Measurements from ENCODE around the gene STAP2. TPM values are rescaled to one million over a fixed set of nuclear protein-coding genes. Genes with fewer than 3 reads are reported as not detected.

Gene STAP2
- total and polyA plus RNA-seq, 10 of the 15 experiments (the other 5 are each of a cell fraction or from before 2014, with no cell fraction given): 0.84 to 22.4 (median 15.2) TPM

DNA sequence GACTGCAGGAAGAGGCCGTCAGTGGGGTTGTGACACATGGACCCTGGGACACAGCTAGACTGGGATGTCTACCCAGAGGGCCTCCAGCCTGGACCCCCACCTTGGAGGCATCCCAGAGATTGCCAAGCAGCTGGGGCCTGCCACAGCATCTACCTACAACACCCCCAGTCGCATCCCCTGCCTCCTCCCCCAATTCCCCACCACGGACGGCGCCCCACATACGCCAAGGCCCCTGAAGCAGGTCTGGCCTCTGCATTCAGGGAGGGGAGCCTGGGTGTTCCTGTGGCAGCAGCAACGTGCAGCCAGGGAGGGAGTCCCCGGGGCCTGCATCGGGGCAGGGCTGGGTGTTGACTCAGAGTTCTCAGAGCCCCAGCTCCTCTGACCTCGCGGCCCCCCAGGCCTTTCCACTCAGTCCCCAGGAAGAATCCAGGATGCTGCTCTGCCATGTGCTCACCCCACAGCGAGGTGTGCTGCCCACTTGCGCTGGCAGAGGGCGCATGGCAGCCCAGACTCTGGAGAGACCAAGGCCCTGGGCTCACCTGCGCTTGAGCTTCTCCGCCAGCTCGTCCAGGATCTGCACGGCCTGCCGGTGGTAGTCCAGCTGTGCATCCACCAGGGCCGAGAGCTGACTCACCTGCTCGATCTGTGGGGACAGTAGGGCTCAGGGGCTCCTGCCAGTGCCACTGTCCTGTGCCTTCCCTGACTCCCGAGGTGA lies 24.4 kb upstream of the STAP2 start:
- Histone ChIP-seq H3K4me3 (no peak overlapping the region), H3K4me2 (ENCODE audit: control insufficient read depth, insufficient read depth) (no peak overlapping the region), H3K79me2 (ENCODE audit: control insufficient read depth, insufficient read depth, low read length) (peaks cover 4% of the 10 kb centered on the region), H3K9me3 (replicated peaks; ENCODE audit: control insufficient read depth, insufficient read depth, low read length) (no peaks in the 10 kb centered on the region), H4K20me1 (ENCODE audit: control insufficient read depth, insufficient read depth) (no peaks in the 10 kb centered on the region), H3K4me1 (ENCODE audit: control insufficient read depth, insufficient read depth, low read length) (peaks cover under 1% of the 10 kb centered on the region), H3K27me3 (replicated peaks in 1 of 2; ENCODE audit: control insufficient read depth in 2 of 2, insufficient read depth in 2 of 2, low read length in 1 of 2) (no peaks in the 10 kb centered on the region), H2AFZ (ENCODE audit: control insufficient read depth, low read depth, low read length) (no peak overlapping the region), H3K36me3 (ENCODE audit: control insufficient read depth in 2 of 2, insufficient read depth in 2 of 2, low read length in 1 of 2) (peaks cover 22 to 61% of the 10 kb centered on the region in 2 experiments; a peak in 3 of 4 replicates), H3K27ac (ENCODE audit: control insufficient read depth, insufficient read depth) (no peak overlapping the region), H3K9ac (ENCODE audit: control insufficient read depth, insufficient read depth, low read length) (no peak overlapping the region)
- intact Hi-C loops (cut with micrococcal nuclease; ENCODE audit: unreplicated experiment): no loop called here
- ATAC-seq (peak; percentile 31; the same call in 2 of the 3 replicates), FAIRE-seq (no peak), DNase-seq (ENCODE audit: low read depth, low spot score) (no peak)
- TF ChIP-seq, protein P1, sequence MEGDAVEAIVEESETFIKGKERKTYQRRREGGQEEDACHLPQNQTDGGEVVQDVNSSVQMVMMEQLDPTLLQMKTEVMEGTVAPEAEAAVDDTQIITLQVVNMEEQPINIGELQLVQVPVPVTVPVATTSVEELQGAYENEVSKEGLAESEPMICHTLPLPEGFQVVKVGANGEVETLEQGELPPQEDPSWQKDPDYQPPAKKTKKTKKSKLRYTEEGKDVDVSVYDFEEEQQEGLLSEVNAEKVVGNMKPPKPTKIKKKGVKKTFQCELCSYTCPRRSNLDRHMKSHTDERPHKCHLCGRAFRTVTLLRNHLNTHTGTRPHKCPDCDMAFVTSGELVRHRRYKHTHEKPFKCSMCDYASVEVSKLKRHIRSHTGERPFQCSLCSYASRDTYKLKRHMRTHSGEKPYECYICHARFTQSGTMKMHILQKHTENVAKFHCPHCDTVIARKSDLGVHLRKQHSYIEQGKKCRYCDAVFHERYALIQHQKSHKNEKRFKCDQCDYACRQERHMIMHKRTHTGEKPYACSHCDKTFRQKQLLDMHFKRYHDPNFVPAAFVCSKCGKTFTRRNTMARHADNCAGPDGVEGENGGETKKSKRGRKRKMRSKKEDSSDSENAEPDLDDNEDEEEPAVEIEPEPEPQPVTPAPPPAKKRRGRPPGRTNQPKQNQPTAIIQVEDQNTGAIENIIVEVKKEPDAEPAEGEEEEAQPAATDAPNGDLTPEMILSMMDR (IDR thresholded peaks at IDR 0.05 in 2 of 3, conservative IDR thresholded peaks at IDR 0.05 in 1 of 3; ENCODE audit: control insufficient read depth in 2 of 3, extremely low read depth in 1 of 3, insufficient read depth in 1 of 3, low read depth in 3 of 3, low read length in 3 of 3): peak; percentile 15 to 34 (median 24); a peak in 3 of 6 replicates
- TF ChIP-seq, protein P2, sequence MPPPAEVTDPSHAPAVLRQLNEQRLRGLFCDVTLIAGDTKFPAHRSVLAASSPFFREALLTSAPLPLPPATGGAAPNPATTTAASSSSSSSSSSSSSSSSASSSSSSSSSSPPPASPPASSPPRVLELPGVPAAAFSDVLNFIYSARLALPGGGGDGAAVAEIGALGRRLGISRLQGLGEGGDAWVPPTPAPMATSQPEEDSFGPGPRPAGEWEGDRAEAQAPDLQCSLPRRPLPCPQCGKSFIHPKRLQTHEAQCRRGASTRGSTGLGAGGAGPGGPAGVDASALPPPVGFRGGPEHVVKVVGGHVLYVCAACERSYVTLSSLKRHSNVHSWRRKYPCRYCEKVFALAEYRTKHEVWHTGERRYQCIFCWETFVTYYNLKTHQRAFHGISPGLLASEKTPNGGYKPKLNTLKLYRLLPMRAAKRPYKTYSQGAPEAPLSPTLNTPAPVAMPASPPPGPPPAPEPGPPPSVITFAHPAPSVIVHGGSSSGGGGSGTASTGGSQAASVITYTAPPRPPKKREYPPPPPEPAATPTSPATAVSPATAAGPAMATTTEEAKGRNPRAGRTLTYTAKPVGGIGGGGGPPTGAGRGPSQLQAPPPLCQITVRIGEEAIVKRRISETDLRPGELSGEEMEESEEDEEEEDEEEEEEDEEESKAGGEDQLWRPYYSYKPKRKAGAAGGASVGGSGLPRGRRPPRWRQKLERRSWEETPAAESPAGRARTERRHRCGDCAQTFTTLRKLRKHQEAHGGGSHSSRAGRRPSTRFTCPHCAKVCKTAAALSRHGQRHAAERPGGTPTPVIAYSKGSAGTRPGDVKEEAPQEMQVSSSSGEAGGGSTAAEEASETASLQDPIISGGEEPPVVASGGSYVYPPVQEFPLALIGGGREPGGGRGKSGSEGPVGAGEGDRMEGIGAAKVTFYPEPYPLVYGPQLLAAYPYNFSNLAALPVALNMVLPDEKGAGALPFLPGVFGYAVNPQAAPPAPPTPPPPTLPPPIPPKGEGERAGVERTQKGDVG (CRISPR knock-in tag; IDR thresholded peaks at IDR 0.05): no peak
- BruUV-seq (replicated peaks): no TSS peak
- ChIA-PET SMC1A (ENCODE audit: uncharacterized antibody, unreplicated experiment) (no interaction called here), POLR2A (interaction anchor here (1.1 kb wide), 1 partner anchor 20 kb away, joined by 4 read pairs; the partner anchor contains the start of gene MPND), CTCF (interaction anchor here (0.6 to 1.3 kb wide), 2 partner anchors 20 to 92 kb away, joined by 3 read pairs; no protein-coding TSS in a partner anchor), RAD21 (ENCODE audit: unreplicated experiment) (no interaction called here)
- in situ Hi-C loops (cut with MboI): no loop called here
- 71% methylated on average over 22 of the region's 22 CpGs for WGBS (ENCODE audit: insufficient coverage, insufficient replicate concordance, low lambda C conversion rate, missing lambda C conversion rate)

All from GM12878 (cell line).